Measurements from ENCODE around the gene LAMTOR5. TPM values are rescaled to one million over a fixed set of nuclear protein-coding genes. Genes with fewer than 3 reads are reported as not detected.

LAMTOR5 gene
- polyA plus RNA-seq, 3 donors: 304 to 420 (median 368) TPM

- Histone ChIP-seq H3K79me2 (ENCODE audit: insufficient read depth, low read length) (no peaks in the 10 kb centered on the region), H2AFZ (ENCODE audit: insufficient read depth, low read depth, low read length, poor library complexity, severe bottlenecking) (no peak overlapping the region), H3K36me3 (replicated peaks in 1 of 2; ENCODE audit: control insufficient read depth in 1 of 2, insufficient read depth in 2 of 2, low read length in 2 of 2) (no peaks in the 10 kb centered on the region), H3K27ac (ENCODE audit: low read depth in 1 of 2, low read length in 2 of 2) (no peak overlapping the region), H3K4me2 (replicated peaks; ENCODE audit: extremely low read depth, low read length, poor library complexity, severe bottlenecking) (no peak overlapping the region), H4K20me1 (ENCODE audit: insufficient read depth, low read length) (no peaks in the 10 kb centered on the region), H3K9me3 (replicated peaks in 1 of 2; ENCODE audit: control insufficient read depth in 1 of 2, insufficient read depth in 1 of 2, low read length in 2 of 2) (no peaks in the 10 kb centered on the region), H3K9ac (ENCODE audit: insufficient read depth, low read length, poor library complexity, severe bottlenecking) (no peak overlapping the region), H3K27me3 (ENCODE audit: control insufficient read depth in 2 of 2, insufficient read depth in 2 of 2, low read length in 2 of 2) (no peaks in the 10 kb centered on the region), H3K4me1 (ENCODE audit: control insufficient read depth in 1 of 2, insufficient read depth in 2 of 2, low read length in 2 of 2) (peaks cover 46 to 63% of the 10 kb centered on the region in 2 donors), H3K4me3 (replicated peaks in 1 of 3; ENCODE audit: low read depth in 2 of 3, low read length in 3 of 3) (no peak overlapping the region)
- TF ChIP-seq, protein P1, sequence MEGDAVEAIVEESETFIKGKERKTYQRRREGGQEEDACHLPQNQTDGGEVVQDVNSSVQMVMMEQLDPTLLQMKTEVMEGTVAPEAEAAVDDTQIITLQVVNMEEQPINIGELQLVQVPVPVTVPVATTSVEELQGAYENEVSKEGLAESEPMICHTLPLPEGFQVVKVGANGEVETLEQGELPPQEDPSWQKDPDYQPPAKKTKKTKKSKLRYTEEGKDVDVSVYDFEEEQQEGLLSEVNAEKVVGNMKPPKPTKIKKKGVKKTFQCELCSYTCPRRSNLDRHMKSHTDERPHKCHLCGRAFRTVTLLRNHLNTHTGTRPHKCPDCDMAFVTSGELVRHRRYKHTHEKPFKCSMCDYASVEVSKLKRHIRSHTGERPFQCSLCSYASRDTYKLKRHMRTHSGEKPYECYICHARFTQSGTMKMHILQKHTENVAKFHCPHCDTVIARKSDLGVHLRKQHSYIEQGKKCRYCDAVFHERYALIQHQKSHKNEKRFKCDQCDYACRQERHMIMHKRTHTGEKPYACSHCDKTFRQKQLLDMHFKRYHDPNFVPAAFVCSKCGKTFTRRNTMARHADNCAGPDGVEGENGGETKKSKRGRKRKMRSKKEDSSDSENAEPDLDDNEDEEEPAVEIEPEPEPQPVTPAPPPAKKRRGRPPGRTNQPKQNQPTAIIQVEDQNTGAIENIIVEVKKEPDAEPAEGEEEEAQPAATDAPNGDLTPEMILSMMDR (IDR thresholded peaks at IDR 0.05): no peak
- no peak for DNase-seq
- Mint-ChIP-seq H3K4me3 (no peak overlapping the region), H3K27ac (no peak overlapping the region), H3K4me1 (peaks cover 52% of the 10 kb centered on the region), H3K9me3 (peaks cover 0 to 2% (median 0%) of the 10 kb centered on the region in 7 donors), H3K27me3 (ENCODE audit: low read depth in 3 of 3) (no peaks in the 10 kb centered on the region), H3K36me3 (no peaks in the 10 kb centered on the region)
- intact Hi-C loops (cut with micrococcal nuclease): no loop called here
- WGBS (ENCODE audit: insufficient coverage): 75% methylated on average over 2 of the region's 4 CpGs
Measured at GRCh38 chr1:110428946-110429345, 21.5 kb upstream of the LAMTOR5 start.

DNA sequence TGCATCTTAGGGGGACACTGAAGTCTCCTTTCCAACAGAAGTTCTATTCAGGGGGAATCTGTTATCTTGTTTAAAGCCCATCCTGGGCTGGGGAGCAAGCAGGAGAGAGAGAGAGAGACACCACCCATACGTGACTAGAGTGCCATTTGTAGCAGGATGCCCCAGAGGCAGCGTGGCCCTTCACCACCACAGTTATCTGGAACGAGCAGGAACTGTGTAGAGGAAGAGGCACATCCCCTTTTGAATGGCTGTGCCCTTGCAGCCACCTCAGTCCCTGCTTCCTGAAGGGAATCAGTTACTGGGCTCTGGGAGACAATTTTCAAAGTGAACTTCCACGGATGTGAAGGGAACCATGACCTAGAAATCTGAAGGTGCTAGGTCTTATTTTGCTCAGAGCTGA lies 19.4 kb upstream of the LAMTOR5 start:
- 0% methylated on average over 1 of the region's 4 CpGs for WGBS (ENCODE audit: insufficient coverage)
- H3K36me3 Mint-ChIP-seq: no peaks in the 10 kb centered on the region
- peaks cover 56% of the 10 kb centered on the region for H3K4me1 Mint-ChIP-seq
- H3K4me3 Mint-ChIP-seq: no peak overlapping the region
- H2AFZ ChIP-seq (ENCODE audit: insufficient read depth, low read depth, low read length, poor library complexity, severe bottlenecking): peak overlapping the region; percentile 55
- H3K9ac ChIP-seq (ENCODE audit: insufficient read depth, low read length, poor library complexity, severe bottlenecking): no peak overlapping the region
- H3K27me3 ChIP-seq (ENCODE audit: control insufficient read depth in 2 of 2, insufficient read depth in 2 of 2, low read length in 2 of 2): no peaks in the 10 kb centered on the region
- H3K4me1 ChIP-seq (ENCODE audit: control insufficient read depth in 1 of 2, insufficient read depth in 2 of 2, low read length in 2 of 2): peaks cover 45 to 67% of the 10 kb centered on the region in 2 donors
- H3K4me2 ChIP-seq (replicated peaks; ENCODE audit: extremely low read depth, low read length, poor library complexity, severe bottlenecking): no peak overlapping the region
- H3K27ac ChIP-seq (ENCODE audit: low read depth in 1 of 2, low read length in 2 of 2): no peak overlapping the region
- H3K9me3 ChIP-seq (replicated peaks in 1 of 2; ENCODE audit: control insufficient read depth in 1 of 2, insufficient read depth in 1 of 2, low read length in 2 of 2): no peaks in the 10 kb centered on the region
- intact Hi-C loops (cut with micrococcal nuclease): no loop called here
- H3K4me3 ChIP-seq (replicated peaks in 1 of 3; ENCODE audit: low read depth in 2 of 3, low read length in 3 of 3): no peak overlapping the region
- peaks cover 0 to 3% (median 0%) of the 10 kb centered on the region in 3 donors for H3K27me3 Mint-ChIP-seq (ENCODE audit: low read depth in 3 of 3)
- no peaks in the 10 kb centered on the region for H3K79me2 ChIP-seq (ENCODE audit: insufficient read depth, low read length)
- H3K27ac Mint-ChIP-seq: peak overlapping the region in 2 of 7 donors; percentile 4 to 61
- no peaks in the 10 kb centered on the region for H3K36me3 ChIP-seq (replicated peaks in 1 of 2; ENCODE audit: control insufficient read depth in 1 of 2, insufficient read depth in 2 of 2, low read length in 2 of 2)
- peak in 2 of 3 donors; percentile 24 to 39 for DNase-seq
- no peaks in the 10 kb centered on the region for H4K20me1 ChIP-seq (ENCODE audit: insufficient read depth, low read length)
- peaks cover 0 to 4% (median 0%) of the 10 kb centered on the region in 7 donors for H3K9me3 Mint-ChIP-seq
- TF ChIP-seq, protein P1 (IDR thresholded peaks at IDR 0.05): no peak
